ENCODE results near the gene CAPZA2. TPM values are rescaled to one million over a fixed set of nuclear protein-coding genes. Genes with fewer than 3 reads are reported as not detected.
A peak's percentile ranks its signal among the peaks of the same experiment; 100 is the strongest.

CAPZA2 gene
- polyA plus RNA-seq, 3 donors, result 67.0 to 807 (median 672) TPM

DNA sequence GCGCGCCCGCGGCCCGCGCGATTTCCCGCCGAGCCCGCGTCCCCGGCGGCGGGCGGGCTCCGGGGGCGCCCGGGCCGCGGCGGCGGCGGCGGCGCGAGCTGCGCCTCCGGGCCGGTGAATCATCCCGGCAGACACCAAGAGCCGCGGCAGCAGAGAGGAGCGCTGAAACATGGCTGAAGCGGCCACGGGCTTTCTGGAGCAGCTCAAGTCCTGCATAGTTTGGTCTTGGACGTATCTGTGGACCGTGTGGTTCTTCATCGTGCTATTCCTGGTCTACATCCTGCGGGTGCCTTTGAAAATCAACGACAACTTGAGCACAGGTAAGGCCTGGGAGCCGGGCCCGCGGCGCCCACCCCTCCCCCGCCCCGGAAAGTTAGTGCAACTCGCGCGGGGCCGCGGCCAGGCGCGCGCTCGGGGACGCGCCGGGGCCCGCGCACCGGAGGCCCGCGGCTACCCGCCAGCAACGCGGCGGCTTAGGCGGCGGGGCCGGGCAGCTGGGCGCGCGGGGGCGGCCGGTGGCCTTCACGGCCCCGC is 91.1 kb downstream of the CAPZA2 start, which contains the start of gene ST7:
ST7 (plus strand) TSS at position 130 of the 534 bp plus-strand sequence; CDS start at position 170, 40 bp downstream.
- Histone ChIP-seq H4K20me1 (ENCODE audit: insufficient read depth, low read length) (no peaks in the 10 kb centered on the region), H3K79me2 (ENCODE audit: insufficient read depth, low read length) (peaks cover 28% of the 10 kb centered on the region), H3K36me3 (replicated peaks in 1 of 2; ENCODE audit: control insufficient read depth in 1 of 2, insufficient read depth in 2 of 2, low read length in 2 of 2) (no peaks in the 10 kb centered on the region), H2AFZ (ENCODE audit: insufficient read depth, low read depth, low read length, poor library complexity, severe bottlenecking) (peak within 1 kb of the TSS; percentile 90), H3K4me3 (replicated peaks in 1 of 3; ENCODE audit: low read depth in 2 of 3, low read length in 3 of 3) (peak within 1 kb of the TSS; percentile 74 to 91 (median 91)), H3K4me1 (ENCODE audit: control insufficient read depth in 1 of 2, insufficient read depth in 2 of 2, low read length in 2 of 2) (peaks cover 14 to 24% of the 10 kb centered on the region in 2 donors), H3K4me2 (replicated peaks; ENCODE audit: extremely low read depth, low read length, poor library complexity, severe bottlenecking) (peak within 1 kb of the TSS; percentile 89), H3K27ac (ENCODE audit: low read depth in 1 of 2, low read length in 2 of 2) (peak within 1 kb of the TSS; percentile 58 to 81), H3K27me3 (ENCODE audit: control insufficient read depth in 2 of 2, insufficient read depth in 2 of 2, low read length in 2 of 2) (no peaks in the 10 kb centered on the region), H3K9ac (ENCODE audit: insufficient read depth, low read length, poor library complexity, severe bottlenecking) (peak within 1 kb of the TSS; percentile 94), H3K9me3 (replicated peaks in 1 of 2; ENCODE audit: control insufficient read depth in 1 of 2, insufficient read depth in 1 of 2, low read length in 2 of 2) (no peaks in the 10 kb centered on the region)
- peak; percentile 51 to 66 (median 64) for DNase-seq
- no peak for TF ChIP-seq CTCF (IDR thresholded peaks at IDR 0.05)
- Mint-ChIP-seq H3K4me3 (peak within 1 kb of the TSS; percentile 99), H3K27ac (peak within 1 kb of the TSS; percentile 80 to 94 (median 90)), H3K9me3 (peaks cover 0 to 6% (median 2%) of the 10 kb centered on the region in 7 donors), H3K4me1 (peaks cover 31% of the 10 kb centered on the region), H3K36me3 (no peaks in the 10 kb centered on the region), H3K27me3 (ENCODE audit: low read depth in 3 of 3) (peaks cover 2% of the 10 kb centered on the region in 3 donors)
- intact Hi-C loops (cut with micrococcal nuclease), result no loop called here
- WGBS (ENCODE audit: insufficient coverage), result 0% methylated on average over 77 of the region's 77 CpGs

- Mint-ChIP-seq H3K36me3 (peaks cover 0 to 2% of the 10 kb centered on the region in 2 donors), H3K4me3 (peak overlapping the region; percentile 99), H3K27me3 (ENCODE audit: low read depth in 3 of 3) (peaks cover 0 to 2% (median 2%) of the 10 kb centered on the region in 3 donors), H3K4me1 (peaks cover 31% of the 10 kb centered on the region), H3K9me3 (peaks cover 0 to 6% (median 2%) of the 10 kb centered on the region in 7 donors), H3K27ac (peak overlapping the region; percentile 73 to 94 (median 88))
- Histone ChIP-seq H3K36me3 (replicated peaks in 1 of 2; ENCODE audit: control insufficient read depth in 1 of 2, insufficient read depth in 2 of 2, low read length in 2 of 2) (no peaks in the 10 kb centered on the region), H3K9ac (ENCODE audit: insufficient read depth, low read length, poor library complexity, severe bottlenecking) (peak overlapping the region; percentile 94), H3K9me3 (replicated peaks in 1 of 2; ENCODE audit: control insufficient read depth in 1 of 2, insufficient read depth in 1 of 2, low read length in 2 of 2) (no peaks in the 10 kb centered on the region), H2AFZ (ENCODE audit: insufficient read depth, low read depth, low read length, poor library complexity, severe bottlenecking) (peak overlapping the region; percentile 90), H3K27ac (ENCODE audit: low read depth in 1 of 2, low read length in 2 of 2) (peak overlapping the region; percentile 34 to 81), H3K79me2 (ENCODE audit: insufficient read depth, low read length) (peaks cover 32% of the 10 kb centered on the region), H3K27me3 (ENCODE audit: control insufficient read depth in 2 of 2, insufficient read depth in 2 of 2, low read length in 2 of 2) (no peaks in the 10 kb centered on the region), H3K4me3 (replicated peaks in 1 of 3; ENCODE audit: low read depth in 2 of 3, low read length in 3 of 3) (peak overlapping the region; percentile 52 to 91 (median 91)), H3K4me1 (ENCODE audit: control insufficient read depth in 1 of 2, insufficient read depth in 2 of 2, low read length in 2 of 2) (peaks cover 14 to 24% of the 10 kb centered on the region in 2 donors), H4K20me1 (ENCODE audit: insufficient read depth, low read length) (no peaks in the 10 kb centered on the region), H3K4me2 (replicated peaks; ENCODE audit: extremely low read depth, low read length, poor library complexity, severe bottlenecking) (peak overlapping the region; percentile 89)
- TF ChIP-seq CTCF (IDR thresholded peaks at IDR 0.05), result no peak
- WGBS (ENCODE audit: insufficient coverage), result under 1% methylated on average over 53 of the region's 63 CpGs
- intact Hi-C loops (cut with micrococcal nuclease), result no loop called here
- peak; percentile 14 to 45 (median 24) for DNase-seq
Measured at GRCh38 chr7:116953906-116954838, 91.8 kb downstream of the CAPZA2 start.
